Stimulated activated CD4-positive, alpha-beta T cell treated with anti-CD3 and anti-CD28 coated beads, Interleukin-4, amount 100 ng/mL, for 1 hour (primary cell): ENCODE data around the gene ZNF74.
"Not testable (repeated sequence)": the region's sequence is repeated elsewhere in the genome, so short reads cannot be mapped to it uniquely, and the experiment has no call there.

Experiments
- DNase-seq: peaks from one replicate; pipeline ENCODE4 v3.0.0-alpha.2; 2020

The ZNF74 gene

DNA sequence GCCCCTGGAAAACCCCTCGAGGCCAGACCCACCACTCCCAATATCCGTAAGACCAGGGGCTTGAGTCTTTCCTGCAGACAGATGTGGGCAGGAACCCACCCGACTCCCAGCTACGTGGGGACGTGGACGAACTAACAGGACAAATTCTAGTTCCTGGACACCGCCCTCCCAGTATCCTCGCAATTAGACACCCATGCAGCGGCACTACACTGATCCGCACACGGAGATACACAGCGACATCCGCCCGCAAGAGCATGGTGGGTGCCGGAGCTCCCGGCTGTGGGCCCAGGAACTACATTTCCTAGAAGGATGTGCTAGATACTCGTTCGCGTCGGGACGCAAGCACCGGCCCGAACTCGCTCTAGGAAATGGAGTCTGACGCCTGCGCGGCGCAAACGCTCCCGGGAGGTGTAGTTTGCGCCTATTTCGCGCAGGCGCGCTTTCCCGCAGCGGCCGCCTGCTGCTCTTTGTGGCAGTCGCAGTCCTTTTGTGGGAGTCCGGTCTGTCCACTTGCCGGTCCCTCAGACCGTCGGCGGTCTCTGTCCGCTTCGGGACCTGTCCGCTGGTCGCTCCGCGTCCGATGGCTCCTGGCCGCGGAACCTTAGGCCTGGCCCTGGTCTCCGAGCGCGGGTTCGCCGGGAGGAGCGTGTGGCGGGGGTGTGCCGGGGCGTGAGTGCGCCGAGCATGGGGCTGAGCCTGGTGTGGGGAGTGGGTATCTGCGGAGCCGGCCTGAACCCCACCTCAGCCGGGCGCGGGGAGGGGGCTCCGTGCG lies at the start of gene ZNF74:
Gene ZNF74, plus strand, starts transcription at position 447 of the 772 bp plus-strand sequence. CDS start 478 bp downstream, outside the sequence.
- DNase-seq, result peak; percentile 85

DNA sequence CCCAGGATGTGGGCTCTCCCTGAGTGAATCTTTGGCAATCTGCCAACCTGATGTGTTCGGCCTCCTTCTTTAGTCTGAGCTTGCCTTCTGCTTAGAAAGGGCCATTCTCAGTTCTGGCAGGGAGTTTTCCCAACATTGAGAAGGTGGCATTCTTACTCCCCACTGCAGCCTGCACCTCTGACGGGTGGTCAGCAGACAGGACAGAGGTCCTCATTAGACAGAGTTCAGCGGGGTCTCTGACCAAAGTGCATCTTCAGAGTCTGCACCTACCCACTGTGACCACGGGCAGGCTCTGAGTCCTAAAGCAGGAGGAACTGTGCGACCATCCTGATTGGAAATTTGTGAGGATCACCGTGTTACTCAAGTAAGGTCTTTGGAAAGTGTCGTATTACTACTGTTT lies 47.4 kb upstream of the ZNF74 start:
- DNase-seq, result not testable (repeated sequence)

DNA sequence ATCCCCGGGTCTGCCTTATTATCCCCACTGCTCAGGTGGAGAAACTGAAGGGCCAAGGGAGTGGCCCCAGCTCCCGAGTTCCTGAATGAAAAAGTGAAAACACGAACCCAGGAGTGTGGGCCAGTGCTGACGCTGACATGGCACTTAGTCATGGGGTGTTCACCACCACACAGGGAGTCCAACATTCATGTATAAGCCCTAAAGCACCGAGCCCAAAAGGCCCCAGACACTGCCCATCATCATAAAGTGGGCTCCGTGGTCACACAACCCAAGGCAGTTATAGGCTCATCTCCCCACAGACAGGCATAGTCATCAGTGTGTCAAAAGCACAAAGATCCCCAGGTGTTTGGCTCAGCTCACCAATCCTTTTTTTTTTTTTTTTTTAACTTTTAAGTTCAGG lies 41.4 kb upstream of the ZNF74 start:
- DNase-seq, result not testable (repeated sequence)

DNA sequence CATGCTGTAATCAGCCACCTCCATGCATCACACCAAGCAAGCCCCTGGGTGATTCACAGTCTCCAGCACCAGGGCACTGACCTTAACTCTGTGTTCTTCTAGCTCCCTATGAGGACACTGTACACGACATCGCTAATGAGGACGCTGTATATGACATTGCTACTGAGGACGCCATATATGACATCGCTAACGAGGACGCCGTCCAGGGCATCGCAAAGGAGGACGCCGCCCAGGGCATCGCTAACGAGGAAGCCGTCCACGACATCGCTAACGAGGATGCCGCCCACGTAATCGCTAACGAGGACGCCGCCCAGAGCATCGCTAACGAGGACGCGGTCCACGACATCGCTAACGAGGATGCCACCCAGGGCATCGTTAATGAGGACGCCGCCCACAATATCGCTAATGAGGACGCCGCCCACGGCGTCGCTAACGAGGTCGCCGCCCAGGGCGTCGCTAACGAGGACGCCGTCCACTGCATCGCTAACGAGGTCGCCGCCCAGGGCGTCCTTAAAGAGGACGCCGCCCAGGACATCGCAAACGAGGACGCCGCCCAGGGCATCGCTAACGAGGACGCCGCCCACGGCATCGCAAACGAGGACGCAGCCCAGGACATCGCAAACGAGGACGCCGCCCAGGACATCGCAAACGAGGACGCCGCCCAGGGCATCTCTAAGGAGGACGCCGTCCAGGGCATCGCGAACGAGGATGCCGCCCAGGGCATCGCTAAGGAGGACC lies 39.5 kb upstream of the ZNF74 start:
- DNase-seq, result no peak

DNA sequence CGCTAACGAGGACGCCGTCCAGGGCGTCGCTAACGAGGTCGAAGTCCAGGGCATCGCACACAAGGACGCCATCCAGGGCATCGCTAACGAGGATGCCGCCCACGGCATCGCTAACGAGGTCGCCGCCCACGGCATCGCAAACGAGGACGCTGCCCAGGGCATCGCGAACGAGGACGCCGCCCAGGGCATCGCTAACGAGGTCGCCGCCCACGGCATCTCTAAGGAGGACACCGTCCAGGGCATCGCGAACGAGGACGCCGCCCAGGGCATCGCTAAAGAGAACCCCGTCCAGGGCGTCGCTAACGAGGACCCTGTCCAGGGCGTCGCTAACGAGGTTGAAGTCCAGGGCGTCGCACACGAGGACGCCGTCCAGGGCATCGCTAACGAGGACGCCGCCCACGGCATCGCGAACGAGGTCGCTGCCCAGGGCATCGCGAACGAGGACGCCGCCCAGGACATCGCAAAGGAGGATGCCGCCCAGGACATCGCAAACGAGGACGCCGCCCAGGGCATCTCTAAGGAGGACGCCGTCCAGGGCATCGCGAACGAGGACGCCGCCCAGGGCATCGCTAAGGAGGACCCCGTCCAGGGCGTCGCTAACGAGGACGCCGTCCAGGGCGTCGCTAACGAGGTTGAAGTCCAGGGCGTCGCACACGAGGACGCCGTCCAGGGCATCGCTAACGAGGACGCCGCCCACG lies 37.9 kb upstream of the ZNF74 start:
- DNase-seq, result not testable (repeated sequence)

DNA sequence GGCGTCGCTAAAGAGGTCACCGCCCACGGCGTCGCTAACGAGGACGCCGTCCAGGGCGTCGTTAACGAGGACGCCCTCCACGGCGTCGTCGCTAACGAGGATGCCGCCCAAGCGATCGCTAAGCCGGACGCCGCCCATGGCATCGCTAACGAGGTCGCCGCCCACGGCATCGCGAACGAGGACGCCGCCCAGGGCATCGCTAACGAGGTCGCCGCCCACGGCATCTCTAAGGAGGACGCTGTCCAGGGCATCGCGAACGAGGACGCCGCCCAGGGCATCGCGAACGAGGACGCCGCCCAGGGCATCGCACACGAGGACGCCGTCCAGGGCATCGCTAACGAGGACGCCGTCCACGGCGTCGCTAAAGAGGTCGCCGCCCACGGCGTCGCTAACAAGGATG lies 37.0 kb upstream of the ZNF74 start:
- not testable (repeated sequence) for DNase-seq

DNA sequence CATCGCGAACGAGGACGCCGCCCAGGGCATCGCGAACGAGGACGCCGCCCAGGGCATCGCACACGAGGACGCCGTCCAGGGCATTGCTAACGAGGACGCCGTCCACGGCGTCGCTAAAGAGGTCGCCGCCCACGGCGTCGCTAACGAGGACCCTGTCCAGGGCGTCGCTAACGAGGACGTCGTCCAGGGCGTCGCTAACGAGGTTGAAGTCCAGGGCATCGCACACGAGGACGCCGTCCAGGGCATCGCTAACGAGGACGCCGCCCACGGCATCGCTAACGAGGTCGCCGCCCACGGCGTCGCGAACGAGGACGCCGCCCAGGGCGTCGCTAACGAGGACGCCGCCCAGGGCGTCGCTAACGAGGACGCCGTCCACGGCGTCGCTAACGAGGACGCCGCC lies 36.0 kb upstream of the ZNF74 start:
- DNase-seq, result not testable (repeated sequence)

DNA sequence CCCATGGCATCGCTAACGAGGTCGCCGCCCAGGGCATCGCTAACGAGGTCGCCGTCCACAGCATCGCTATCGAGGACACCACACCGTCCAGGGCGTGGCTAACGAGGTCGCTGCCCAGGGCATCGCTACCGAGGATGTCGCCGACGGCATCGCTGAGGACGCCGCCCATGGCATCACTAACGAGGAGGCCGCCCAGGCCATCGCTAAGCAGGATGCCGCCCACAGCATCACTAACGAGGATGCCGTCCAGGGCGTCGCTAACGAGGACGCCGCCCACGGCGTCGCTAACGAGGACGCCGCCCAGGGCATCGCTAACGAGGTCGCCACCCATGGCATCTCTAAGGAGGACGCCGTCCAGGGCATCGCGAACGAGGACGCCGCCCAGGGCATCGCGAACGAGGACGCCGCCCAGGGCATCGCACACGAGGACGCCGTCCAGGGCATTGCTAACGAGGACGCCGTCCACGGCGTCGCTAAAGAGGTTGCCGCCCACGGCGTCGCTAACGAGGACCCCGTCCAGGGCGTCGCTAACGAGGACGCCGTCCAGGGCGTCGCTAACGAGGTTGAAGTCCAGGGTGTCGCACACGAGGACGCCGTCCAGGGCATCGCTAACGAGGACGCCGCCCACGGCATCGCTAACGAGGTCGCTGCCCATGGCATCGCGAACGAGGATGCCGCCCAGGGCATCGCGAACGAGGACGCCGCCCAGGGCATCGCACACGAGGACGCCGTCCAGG lies 35.3 kb upstream of the ZNF74 start:
- DNase-seq, result not testable (repeated sequence)

DNA sequence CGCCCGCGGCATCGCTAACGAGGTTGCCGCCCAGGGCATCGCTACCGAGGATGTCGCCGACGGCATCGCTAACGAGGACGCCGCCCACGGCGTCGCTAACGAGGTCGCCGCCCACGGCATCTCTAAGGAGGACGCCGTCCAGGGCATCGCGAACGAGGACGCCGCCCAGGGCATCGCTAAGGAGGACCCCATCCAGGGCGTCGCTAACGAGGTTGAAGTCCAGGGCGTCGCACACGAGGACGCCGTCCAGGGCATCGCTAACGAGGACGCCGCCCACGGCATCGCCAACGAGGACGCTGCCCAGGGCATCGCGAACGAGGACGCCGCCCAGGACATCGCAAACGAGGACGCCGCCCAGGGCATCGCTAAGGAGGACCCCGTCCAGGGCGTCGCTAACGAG lies 33.7 kb upstream of the ZNF74 start:
- not testable (repeated sequence) for DNase-seq

DNA sequence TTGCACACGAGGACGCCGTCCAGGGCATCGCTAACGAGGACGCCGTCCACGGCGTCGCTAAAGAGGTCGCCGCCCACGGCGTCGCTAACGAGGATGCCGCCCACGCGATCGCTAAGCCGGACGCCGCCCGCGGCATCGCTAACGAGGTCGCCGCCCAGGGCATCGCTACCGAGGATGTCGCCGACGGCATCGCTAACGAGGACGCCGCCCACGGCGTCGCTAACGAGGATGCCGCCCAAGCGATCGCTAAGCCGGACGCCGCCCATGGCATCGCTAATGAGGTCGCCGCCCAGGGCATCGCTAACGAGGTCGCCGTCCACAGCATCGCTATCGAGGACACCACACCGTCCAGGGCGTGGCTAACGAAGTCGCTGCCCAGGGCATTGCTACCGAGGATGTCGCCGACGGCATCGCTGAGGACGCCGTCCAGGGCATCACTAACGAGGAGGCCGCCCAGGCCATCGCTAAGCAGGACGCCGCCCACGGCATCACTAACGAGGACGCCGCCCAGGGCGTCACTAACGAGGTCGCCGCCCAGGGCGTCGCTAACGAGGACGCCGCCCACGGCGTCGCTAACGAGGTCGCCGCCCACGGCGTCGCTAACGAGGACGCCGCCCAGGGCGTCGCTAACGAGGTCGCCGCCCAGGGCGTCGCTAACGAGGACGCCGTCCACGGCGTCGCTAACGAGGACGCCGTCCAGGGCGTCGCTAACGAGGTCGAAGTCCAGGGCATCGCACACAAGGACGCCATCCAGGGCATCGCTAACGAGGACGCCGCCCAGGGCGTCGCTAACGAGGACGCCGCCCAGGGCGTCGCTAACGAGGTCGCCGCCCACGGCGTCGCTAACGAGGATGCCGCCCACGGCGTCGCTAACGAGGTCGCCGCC lies 32.8 kb upstream of the ZNF74 start:
- DNase-seq, result not testable (repeated sequence)

DNA sequence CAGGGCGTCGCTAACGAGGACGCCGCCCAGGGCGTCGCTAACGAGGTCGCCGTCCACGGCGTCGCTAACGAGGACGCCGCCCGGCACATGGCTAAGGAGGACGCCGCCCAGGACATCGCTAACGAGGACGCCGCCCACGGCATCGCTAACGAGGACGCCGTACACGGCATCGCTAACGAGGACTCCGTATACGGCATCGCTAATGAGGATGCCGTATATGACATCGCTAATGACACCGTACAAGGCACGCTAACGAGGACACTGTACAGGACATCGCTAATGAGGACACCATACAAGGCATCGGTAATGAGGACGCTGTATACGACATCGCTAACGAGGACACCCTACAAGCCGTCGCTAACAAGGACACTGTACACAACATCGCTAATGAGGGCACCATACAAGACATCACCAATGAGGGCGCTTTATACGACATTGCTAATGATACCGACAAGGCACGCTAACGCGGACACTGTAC lies 32.2 kb upstream of the ZNF74 start:
- not testable (repeated sequence) for DNase-seq

DNA sequence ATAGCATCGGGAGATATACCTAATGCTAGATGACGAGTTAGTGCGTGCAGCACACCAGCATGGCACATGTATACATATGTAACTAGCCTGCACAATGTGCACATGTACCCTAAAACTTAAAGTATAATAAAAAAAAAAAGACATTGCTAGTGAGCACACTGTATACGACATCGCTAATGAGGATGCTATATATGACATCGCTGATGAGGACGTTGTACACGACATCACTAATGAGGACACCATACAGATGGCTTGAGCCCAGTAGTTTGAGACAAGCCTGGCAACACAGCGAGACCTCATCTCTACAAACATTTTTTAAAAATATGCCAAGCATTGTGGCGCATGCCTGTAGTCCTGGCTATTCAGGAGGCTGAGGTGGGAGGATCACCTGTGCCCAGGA lies 31.5 kb upstream of the ZNF74 start:
- DNase-seq, result not testable (repeated sequence)

DNA sequence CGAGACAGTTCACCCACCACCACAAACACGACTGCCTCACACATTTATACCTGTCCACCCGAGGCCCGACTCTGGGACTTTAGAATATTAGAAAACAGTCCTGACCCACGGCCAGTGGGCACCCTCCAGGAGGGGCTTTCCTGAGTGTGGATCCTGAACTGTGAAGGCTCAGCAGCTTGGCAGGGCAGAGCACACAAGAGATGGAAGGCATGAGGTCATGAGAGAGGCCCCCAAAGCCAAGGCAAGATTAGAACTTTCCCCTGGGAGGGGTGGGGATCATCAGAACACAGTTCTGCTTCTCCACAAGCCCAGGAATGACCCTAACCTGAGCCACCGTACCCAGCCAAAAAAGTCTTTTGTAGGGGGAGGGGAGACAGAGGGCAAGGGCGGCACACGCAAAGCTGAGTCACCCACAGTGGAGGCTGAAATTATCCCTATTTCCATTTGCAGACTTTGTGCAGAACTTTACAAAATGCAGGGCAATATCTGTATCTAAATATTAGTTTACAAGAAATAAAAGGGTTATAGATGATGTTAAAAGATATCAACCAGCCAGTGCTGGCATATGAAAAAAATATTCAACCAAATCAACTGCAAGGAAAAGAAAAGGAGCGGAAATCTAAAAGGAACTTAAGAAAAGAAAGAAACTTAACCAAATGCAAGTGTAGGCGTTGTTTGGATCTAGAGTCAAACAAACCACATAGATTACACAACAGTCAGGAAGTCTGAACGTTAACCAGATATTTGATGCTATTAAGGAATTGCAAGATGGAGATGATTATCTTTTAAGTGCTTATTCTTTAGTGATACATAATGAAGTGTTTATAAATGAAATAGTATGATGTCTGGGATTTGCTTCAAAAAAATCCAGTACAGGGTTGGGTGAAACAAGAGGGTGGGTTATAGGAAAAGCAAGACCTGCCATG lies 29.4 kb upstream of the ZNF74 start:
- not testable (repeated sequence) for DNase-seq

DNA sequence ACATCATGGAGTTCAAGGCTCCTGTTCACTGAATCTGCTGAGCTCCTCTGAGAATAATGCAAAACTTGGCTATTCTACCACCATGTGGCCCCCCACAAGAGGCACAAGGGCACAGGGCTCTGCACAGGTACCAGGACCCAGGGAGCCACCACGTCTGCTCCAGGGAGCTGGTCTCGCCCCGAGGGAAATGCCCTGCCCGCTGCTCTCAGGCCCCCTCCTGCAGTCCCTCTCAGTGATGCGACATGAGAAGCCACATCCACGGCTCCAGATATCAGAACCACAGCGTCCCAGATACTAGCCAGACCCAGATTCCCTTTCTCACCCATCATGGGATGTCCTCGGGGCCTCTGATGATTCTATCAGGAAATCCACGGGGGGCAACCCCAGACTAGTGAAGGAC lies 27.1 kb upstream of the ZNF74 start:
- DNase-seq, result not testable (repeated sequence)

DNA sequence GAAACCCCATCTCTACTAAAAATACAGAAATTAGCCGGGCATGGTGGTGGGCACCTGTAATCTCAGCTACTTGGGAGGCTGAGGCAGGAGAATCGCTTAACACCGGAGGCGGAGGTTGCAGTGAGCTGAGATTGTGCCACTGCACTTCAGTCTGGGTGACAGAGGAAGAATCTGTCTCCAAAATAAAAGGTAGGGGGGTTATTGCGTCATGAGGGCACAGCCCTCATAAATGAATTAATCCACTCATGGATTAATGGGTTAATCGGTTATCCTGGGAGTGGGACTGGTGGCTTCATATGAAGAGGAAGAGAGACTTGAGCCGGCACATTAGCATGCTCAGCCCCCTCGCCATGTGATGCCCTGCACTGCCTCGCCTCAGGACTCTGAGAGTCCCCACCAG lies 25.1 kb upstream of the ZNF74 start:
- not testable (repeated sequence) for DNase-seq

DNA sequence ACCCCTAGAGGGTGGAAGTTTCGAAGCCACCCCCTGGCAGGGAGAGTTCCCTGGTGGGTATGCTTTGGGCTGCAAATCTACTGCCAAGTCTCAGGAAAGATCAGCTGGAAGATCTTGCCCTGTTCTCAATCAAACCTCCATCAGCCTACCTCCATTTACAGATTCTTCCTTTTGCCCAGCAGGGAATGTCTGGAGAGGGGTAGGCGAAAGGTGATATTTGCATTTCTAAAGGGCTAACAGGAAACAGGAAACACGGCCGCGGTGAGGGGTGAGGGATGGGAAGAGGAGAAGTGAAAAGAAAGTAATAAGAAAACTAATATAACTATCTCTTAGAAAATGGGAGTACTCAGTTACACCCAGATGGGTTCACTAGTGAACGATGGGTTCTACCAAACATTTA lies 22.3 kb upstream of the ZNF74 start:
- not testable (repeated sequence) for DNase-seq

DNA sequence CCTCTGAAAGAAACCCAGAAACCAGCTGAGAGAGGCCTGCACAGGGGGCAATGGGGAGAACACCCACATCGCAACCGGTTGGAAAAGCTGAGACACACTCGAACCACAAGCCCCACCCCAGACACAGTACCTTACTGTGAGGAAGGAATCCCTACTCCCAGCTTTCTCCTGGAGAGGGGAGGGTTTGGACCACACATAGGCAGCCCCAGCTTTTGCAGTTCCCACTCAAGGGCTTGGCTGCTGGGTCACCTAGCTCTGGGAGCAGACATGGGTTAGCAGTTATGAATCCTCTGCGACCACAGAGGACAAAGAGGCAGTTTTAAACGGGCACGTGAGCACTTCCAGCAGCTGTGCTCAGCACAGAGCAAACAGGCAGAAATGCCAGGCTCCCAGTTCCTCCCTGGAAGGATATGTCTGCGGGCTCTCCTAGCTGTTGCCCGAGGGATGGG lies 21.5 kb upstream of the ZNF74 start:
- not testable (repeated sequence) for DNase-seq

DNA sequence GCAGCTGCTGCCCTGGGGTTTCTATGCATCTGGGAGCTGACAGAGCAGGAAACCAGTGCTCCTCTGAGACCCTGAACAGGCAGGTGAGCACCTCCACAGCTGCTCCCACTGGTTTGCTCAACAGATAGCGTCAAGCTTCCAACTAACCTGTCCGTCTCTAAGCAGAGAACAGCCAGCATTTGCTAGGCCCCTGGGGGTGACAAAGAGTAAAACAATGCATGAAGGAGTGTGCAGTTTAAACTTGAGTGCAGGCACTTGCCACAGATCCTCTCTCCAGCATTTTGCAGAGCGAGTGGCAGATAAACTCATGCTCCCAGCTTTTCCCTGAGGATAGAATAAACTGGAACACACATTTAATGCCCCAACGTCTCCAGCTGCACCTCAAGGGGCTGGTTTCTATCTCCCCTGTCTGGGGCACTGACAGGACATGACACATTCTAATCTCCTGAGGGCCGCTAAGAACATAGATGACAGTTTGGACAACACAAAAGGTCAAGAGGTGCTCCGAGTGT lies 20.7 kb upstream of the ZNF74 start:
- not testable (repeated sequence) for DNase-seq

DNA sequence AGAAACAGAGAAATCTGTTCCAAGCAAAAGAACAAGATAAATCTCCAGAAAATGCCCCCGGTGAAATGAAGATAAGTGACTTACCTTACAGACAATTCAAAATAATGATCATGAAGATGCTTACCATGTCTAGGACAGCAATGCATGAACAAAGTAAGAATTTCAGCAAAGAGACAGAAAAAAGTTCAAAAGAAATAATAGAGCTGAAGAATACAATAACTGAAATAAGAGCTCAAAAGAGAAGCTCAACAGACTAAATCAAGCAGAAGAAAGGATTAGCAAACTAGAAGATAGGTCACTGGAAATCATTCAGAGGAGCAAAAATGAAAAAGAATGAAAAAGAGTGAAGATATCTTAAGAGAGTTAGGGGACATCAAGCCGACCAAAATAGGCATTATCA lies 19.8 kb upstream of the ZNF74 start:
- not testable (repeated sequence) for DNase-seq

DNA sequence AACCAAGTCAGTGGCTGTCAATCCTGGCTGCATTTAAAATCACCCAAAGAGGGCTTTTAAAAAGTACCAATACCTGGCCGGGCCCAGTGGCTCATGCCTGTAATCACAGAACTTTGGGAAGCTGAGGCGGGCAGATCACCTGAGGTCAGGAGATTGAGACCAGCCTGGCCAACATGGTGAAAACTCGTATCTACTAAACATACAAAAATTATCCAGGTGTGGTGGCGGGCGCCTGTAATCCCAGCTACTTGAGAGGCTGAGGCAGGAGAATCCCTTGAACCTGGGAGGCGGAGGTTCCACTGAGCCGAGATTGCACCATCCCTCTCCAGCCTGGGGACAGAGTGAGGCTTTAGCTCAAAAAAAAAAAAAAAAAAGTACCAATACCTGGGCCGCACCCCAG lies 17.7 kb upstream of the ZNF74 start:
- not testable (repeated sequence) for DNase-seq
